Esophagus squamous epithelium (tissue), 5 donors: ENCODE results near the gene ODAD4. TPM values are rescaled to one million over a fixed set of nuclear protein-coding genes. Genes with fewer than 3 reads are reported as not detected.

Experiments used
- DNase-seq: peaks from one replicate; lab custom pipeline; 2025; lab: John Stamatoyannopoulos, UW
- H3K27ac ChIP-seq, 4 donors: fragments of 200-600 bp; sonication (generic); one replicate each; pipeline ENCODE4 v1.5.1; 2016 to 2019; ENCODE audit warnings: mild to moderate bottlenecking in 1 of 4
- H3K27me3 ChIP-seq, 4 donors: fragments of 200-600 bp; sonication (generic); 1 replicate in 3 of 4; 2 replicates in 1 of 4; pipeline versions ENCODE4 v1.5.1 to v1.6.0; 2017 to 2021; ENCODE audit warnings: antibody characterized with exemption in 1 of 4
- H3K36me3 ChIP-seq, 3 donors: fragments of 200-600 bp; sonication (generic); one replicate each; pipeline ENCODE4 v1.5.1; 2016 to 2019
- H3K4me1 ChIP-seq, 3 donors: fragments of 200-600 bp; sonication (generic); one replicate each; pipeline ENCODE4 v1.5.1; 2017 to 2019
- H3K4me3 ChIP-seq, 4 donors: fragments of 200-600 bp; sonication (generic); 1 replicate in 3 of 4; 2 replicates in 1 of 4; pipeline ENCODE4 v1.5.1; 2016 to 2019; ENCODE audit warnings: mild to moderate bottlenecking in 2 of 4, moderate library complexity in 1 of 4
- H3K9me3 ChIP-seq, 3 donors: fragments of 200-600 bp; sonication (generic); one replicate each; pipeline ENCODE4 v1.5.1; 2016 to 2019
- CTCF ChIP-seq, 6 experiments: fragments of 450-650 bp in 4 of 6; fragments of 200-600 bp in 2 of 6; sonication (generic) in 2 of 6; IDR thresholded peaks; one replicate each; pipeline ENCODE4 v1.5.1; 2016 to 2019; ENCODE audit warnings: antibody characterized with exemption in 6 of 6, mild to moderate bottlenecking in 4 of 6, moderate library complexity in 4 of 6
- POLR2A ChIP-seq, 4 donors: fragments of 450-650 bp; IDR thresholded peaks; one replicate each; pipeline ENCODE4 v1.6.1; 2017; ENCODE audit warnings: antibody characterized with exemption in 4 of 4, mild to moderate bottlenecking in 4 of 4, moderate library complexity in 3 of 4
- WGBS, 2 donors: methylation state at CpG; one replicate each; pipeline ENCODE4 v1.1.5; 2018; 5-methylcytosine and 5-hydroxymethylcytosine counted together
- intact Hi-C: fragments of 100-400 bp; cut with DNase I; formaldehyde crosslinking; loops from one replicate; pipeline ENCODE4 v1.15.0; 2022
- total RNA-seq, 4 donors: library from RNA; depleted of rRNA; stranded (reverse); fragments of >200 nt; gene quantifications; one replicate each; pipeline ENCODE4 v1.1.0, GENCODE V29; 2016
- donor health status: DM: yes; HTN: yes; CAD: no.

The ODAD4 gene
- total RNA-seq, 4 donors from 2014 or later = 0.38 TPM; not detected in 3

- DNase-seq = no peak
- WGBS, 2 donors = 9 to 38% methylated on average over 3 to 13 of the region's 26 CpGs
- no peaks in the 10 kb centered on the region for H3K9me3 ChIP-seq
- peaks cover 0 to 16% (median under 1%) of the 10 kb centered on the region in 3 donors for H3K36me3 ChIP-seq
- H3K27ac ChIP-seq = peak overlapping the region; percentile 89 to 96 (median 94)
- H3K4me1 ChIP-seq = peaks cover 23 to 66% (median 25%) of the 10 kb centered on the region in 3 donors
- intact Hi-C loops = no loop called here
- no peaks in the 10 kb centered on the region for H3K27me3 ChIP-seq
- TF ChIP-seq POLR2A (IDR thresholded peaks at IDR 0.05) (no peak), CTCF (IDR thresholded peaks at IDR 0.05) (no peak)
- peak overlapping the region; percentile 89 to 99 (median 96) for H3K4me3 ChIP-seq
These were observed 12.6 kb upstream of the ODAD4 start for GRCh38 chr17:41917679-41918313.

GRCh38 chr17:41918314-41919164 is 11.9 kb upstream of the ODAD4 start, which contains the start of gene ACLY:
Gene ACLY, minus strand, starts transcription at chr17:41918951. Its CDS starts 5,078 bp downstream, at chr17:41913873.
- H3K9me3 ChIP-seq = no peaks in the 10 kb centered on the region
- peak within 1 kb of the TSS; percentile 89 to 99 (median 96) for H3K4me3 ChIP-seq
- peaks cover 23 to 63% (median 25%) of the 10 kb centered on the region in 3 donors for H3K4me1 ChIP-seq
- no peaks in the 10 kb centered on the region for H3K27me3 ChIP-seq
- intact Hi-C loops = no loop called here
- H3K36me3 ChIP-seq = peaks cover 0 to 9% (median 0%) of the 10 kb centered on the region in 3 donors
- 0 to 1% methylated on average over 17 to 43 of the region's 80 CpGs for WGBS, 2 donors
- peak in 3 of 4 donors; percentile 34 to 84 (median 76) for TF ChIP-seq POLR2A (IDR thresholded peaks at IDR 0.05)
- peak in 2 of 6 experiments; percentile 2 to 3 for TF ChIP-seq CTCF (IDR thresholded peaks at IDR 0.05)
- H3K27ac ChIP-seq = peak within 1 kb of the TSS; percentile 89 to 96 (median 94)
- peak; percentile 81 for DNase-seq

GRCh38 chr17:41919165-41919817 is 11.1 kb upstream of the ODAD4 start:
- Histone ChIP-seq H3K36me3 (peaks cover 0 to 5% (median 0%) of the 10 kb centered on the region in 3 donors), H3K4me1 (peaks cover 23 to 56% (median 25%) of the 10 kb centered on the region in 3 donors), H3K9me3 (no peaks in the 10 kb centered on the region), H3K27ac (peak overlapping the region; percentile 89 to 96 (median 94)), H3K27me3 (no peaks in the 10 kb centered on the region), H3K4me3 (peak overlapping the region; percentile 89 to 99 (median 96))
- no peak for DNase-seq
- 7 to 13% methylated on average over 10 to 13 of the region's 33 CpGs for WGBS, 2 donors
- intact Hi-C loops = no loop called here
- TF ChIP-seq POLR2A (IDR thresholded peaks at IDR 0.05) = no peak
- no peak for TF ChIP-seq CTCF (IDR thresholded peaks at IDR 0.05)

GRCh38 chr17:41919840-41920579 is 10.4 kb upstream of the ODAD4 start:
- DNase-seq = no peak
- H3K27ac ChIP-seq = peak overlapping the region; percentile 89 to 96 (median 94)
- intact Hi-C loops = no loop called here
- peaks cover 22 to 49% (median 25%) of the 10 kb centered on the region in 3 donors for H3K4me1 ChIP-seq
- peaks cover 0 to 2% (median 0%) of the 10 kb centered on the region in 3 donors for H3K36me3 ChIP-seq
- no peaks in the 10 kb centered on the region for H3K9me3 ChIP-seq
- H3K4me3 ChIP-seq = peak overlapping the region in 2 of 4 donors; percentile 89 to 99
- WGBS, 2 donors = 51 to 63% methylated on average over 6 to 7 of the region's 7 CpGs
- TF ChIP-seq CTCF (IDR thresholded peaks at IDR 0.05) (no peak), POLR2A (IDR thresholded peaks at IDR 0.05) (no peak)
- H3K27me3 ChIP-seq = no peaks in the 10 kb centered on the region
